ENCODE measurements around the gene RPL19.
"Not testable (repeated sequence)": the region's sequence is repeated elsewhere in the genome, so short reads cannot be mapped to it uniquely, and the experiment has no call there.

RPL19 gene

DNA sequence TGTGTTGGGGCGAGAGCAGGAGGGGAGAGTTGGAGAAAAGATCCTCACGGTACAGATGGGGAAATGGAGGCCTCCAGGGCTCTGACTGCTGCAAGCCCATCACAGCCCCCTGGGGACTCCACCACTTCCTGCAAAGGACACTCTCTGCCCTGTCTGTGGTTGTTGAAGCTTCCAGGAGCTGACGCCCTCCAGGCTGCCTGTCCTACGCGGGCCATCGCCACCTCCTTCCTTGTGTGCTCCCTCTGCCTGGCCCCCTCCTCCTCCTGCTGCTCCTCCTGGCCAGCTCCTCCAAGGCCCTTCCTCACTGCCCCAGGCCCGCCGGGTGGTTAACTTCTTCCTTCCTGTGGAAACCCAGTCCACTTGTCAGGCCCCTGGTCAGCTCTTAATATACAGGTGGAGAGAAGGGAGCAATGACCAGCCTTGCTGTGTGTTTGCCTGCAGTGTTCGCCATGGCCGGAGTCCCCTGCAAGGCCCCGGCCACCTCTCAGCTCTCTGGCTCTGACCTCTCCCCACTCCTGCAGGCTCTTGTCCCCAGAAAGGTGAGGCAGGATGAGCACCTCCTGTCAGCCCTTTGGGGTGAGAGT is 44.0 kb downstream of the RPL19 start:
- DNase-seq (ENCODE audit: low read depth in 2 of 2), result no peak

DNA sequence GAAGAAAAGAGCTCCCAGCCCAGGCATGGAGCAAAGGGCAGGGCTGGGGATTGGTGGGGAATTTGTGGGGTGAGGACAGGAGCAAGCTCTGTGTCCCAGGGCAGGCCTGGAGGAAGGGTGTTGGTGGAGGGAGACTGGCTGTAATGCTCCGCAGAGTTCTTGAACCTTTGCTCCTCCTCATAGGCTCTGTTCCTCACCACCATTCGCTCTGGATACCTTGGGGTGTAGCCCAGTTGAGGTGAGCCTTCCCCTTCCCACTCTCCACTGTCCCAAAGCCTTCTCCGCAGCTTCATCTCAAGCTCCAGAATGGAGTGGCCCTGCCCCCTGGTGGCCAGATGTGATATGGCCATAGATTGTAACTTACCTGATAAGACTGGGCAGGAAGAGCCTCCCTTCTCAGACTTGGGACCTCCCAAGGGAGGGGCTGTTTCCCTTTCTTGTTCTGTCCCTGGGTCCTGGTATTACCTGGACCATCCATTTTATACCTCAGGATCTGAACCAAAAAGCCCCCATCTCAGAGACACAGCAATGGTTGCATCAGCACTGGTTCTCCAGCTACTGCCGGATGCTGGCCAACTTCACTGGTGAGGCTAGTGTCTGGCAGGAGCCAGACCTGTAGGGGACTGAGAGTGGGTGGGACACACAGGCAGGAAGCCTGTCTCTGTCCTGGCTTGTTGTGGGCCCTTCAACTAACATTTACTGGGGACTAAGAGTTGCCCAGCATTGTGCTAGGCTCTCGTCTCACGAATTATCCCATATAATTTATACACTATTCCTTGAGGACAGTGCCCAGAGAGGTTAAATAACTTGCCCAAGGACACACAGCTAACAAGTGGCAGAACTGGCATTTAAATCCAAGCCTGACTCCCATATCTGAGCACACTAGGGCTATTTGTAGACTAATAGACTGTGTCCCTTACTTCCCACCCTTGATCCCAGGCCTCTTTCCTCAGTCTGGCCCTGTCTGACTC is 44.8 kb downstream of the RPL19 start:
- DNase-seq (ENCODE audit: low read depth in 2 of 2), result peak; percentile 79 to 91

DNA sequence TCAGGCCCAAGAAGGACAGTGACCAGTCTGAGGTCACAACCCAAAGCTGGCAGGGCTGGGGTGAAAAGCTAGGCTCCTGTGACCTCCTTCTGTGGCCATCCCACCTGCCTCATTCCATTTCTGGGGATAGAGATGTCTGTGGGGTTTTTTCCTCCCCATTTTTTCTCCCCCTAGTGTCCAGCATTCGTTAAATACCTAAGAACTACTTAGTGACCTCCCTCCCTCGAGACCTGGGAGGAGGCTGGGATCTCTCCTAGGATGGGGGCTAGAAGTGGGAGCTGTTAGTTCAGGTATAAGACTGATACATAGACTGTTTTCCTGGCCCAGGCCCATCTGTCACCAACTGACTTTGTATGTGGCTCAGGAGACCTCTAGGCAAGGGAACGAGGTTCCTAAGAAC is 46.2 kb downstream of the RPL19 start:
- DNase-seq (ENCODE audit: low read depth in 2 of 2), result no peak

DNA sequence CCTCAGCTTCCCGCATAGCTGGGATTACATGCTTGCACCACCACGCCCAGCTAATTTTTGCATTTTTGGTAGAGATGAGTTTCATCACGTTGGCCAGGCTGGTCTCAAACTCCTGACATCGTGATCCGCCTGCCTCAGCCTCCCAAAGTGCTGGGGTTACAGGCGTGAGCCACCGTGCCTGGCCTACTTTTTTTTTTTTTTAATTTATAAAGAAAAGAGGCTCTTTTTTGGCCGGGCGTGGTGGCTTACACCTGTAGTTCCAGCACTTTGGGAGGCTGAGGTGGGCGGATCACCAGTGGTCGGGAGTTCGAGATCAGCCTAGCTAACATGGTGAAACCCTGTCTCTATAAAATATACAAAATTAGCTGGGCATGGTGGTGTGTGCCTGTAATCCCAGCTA is 50.0 kb downstream of the RPL19 start:
- not testable (repeated sequence) for DNase-seq (ENCODE audit: low read depth in 2 of 2)

DNA sequence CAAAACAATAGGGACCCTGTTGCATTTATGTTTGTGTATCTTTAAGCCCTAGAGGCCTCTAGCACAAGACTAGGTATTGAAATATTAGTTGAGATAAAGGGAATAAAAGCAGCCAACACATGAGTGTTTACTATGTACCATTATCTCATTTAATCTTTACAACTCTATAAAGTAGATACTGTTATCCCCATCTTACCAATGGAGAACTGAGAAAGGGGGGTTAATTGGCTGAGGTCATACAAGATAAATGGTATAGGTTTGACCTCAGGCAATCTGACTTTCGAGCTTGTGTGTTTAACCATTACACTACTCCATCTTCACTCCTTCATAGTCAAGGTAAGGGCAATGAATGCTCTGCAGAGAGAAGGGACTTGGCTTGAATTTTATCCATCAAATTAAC is 51.9 kb downstream of the RPL19 start:
- DNase-seq (ENCODE audit: low read depth in 2 of 2), result no peak

DNA sequence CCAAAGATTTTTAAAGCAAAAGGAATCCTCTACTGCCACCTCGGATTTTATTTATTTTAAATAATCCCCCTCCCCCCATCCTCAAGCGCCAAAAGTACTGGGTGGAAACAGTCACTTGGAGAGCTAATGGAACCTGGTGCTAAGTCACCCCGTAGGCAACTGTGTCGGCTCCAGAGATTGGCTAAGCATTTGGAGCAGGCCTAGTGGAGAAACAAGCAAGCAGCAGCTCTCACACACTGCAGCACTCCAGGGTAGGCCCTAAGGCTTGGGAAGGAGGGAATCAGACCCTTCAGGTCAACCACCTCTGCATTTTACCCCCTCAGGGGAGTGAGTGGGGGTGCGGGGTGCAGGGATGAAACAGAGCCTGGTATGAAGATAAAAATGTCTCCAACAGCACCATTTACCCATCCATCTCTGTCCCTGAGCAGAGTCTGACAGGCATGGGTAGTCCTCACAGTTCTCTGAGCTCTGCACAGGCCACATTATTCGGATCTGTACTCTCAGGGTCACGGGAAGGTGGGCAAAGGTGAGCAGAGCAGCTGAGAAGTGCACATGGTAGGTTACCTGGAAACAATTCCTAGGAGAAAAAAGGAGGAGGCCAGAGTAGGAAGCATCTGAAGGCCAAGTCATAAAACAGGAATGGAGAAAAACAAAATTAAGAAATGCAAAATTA is 52.8 kb downstream of the RPL19 start:
- no peak for DNase-seq (ENCODE audit: low read depth in 2 of 2)

Data from stimulated activated CD4-positive, alpha-beta T cell treated with anti-CD3 and anti-CD28 coated beads, Interleukin-4, amount 100 ng/mL, for 48 hours (primary cell).